GM19468 (cell line): ENCODE data around the gene TRIM49D2.
"Not testable (repeated sequence)": the region's sequence is repeated elsewhere in the genome, so short reads cannot be mapped to it uniquely, and the experiment has no call there.

Experiments used
- ATAC-seq: cut with Tn5 transposase; IDR thresholded peaks from one replicate; pipeline ENCODE4 v1.9.1; 2021; ENCODE audit warnings: mild to moderate bottlenecking, moderate library complexity, moderate number of reproducible peaks; ENCODE audit not compliant: unreplicated experiment; ENCODE audit errors: extremely low read depth

Gene TRIM49D2, protein sequence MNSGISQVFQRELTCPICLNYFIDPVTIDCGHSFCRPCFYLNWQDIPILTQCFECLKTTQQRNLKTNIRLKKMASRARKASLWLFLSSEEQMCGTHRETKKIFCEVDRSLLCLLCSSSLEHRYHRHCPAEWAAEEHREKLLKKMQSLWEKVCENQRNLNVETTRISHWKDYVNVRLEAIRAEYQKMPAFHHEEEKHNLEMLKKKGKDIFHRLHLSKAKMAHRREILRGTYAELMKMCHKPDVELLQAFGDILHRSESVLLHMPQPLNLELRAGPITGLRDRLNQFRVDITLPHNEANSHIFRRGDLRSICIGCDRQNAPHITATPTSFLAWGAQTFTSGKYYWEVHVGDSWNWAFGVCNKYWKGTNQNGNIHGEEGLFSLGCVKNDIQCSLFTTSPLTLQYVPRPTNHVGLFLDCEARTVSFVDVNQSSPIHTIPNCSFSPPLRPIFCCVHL

DNA sequence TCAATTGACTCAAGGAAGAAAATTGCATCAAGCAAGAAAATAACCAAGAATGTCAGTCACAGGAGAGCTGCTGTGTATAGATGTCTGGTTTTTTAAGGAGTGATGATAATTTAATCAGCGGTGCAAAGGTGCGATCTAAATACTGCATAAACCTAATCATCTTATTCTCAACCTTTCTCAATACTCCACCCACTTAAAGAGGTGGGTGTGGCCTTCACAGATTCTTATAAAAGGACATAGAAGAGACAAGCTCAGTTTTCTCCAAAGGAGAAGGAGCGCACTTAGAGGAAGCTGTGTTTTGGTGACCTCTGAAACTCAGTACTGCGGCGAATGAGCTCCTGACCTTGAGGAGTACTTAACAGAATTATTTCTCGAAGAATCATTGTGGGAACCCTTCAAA is at the start of gene TRIM49D2:
Gene TRIM49D2, plus strand, starts transcription at position 301 of the 400 bp plus-strand sequence. CDS start 2,698 bp downstream, outside the sequence.
- not testable (repeated sequence) for ATAC-seq

DNA sequence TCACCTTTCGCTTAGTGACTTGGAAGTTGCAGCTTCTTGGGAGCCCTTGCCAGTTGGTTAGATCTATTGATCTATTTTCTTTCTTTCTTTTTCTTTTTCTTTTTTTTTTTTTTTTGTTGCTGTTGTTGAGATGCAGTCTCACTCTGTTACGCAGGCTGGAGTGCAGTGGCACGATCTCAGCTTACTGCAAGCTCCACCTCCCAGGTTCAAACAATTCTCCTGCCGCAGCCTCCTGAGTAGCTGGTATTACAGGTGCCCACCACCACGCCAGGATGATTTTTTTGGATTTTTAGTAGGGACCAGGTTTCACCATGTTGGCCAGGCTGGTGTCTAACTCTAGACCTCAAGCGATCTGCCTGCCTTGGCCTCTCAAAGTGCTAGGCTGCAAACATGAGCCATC is 46.4 kb upstream of the TRIM49D2 start:
- ATAC-seq = not testable (repeated sequence)

DNA sequence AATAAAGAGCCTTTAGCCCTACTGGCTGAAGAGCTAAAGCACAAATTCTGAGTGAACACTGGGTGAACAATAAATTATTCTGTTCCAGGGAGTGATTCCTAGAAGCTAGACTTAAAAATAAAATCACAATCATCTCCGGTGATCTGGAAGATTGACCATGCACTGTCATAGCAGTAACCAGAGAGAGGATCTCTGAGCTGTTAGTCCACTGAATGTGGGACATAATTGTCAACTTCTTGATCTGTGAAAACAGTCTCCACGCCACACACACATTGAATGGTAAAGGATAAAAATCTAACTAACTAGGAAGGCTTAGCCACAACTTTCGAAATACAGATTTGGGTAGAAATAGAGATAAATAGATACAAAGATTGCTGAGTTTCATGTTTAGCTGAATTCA is 30.6 kb upstream of the TRIM49D2 start:
- not testable (repeated sequence) for ATAC-seq

DNA sequence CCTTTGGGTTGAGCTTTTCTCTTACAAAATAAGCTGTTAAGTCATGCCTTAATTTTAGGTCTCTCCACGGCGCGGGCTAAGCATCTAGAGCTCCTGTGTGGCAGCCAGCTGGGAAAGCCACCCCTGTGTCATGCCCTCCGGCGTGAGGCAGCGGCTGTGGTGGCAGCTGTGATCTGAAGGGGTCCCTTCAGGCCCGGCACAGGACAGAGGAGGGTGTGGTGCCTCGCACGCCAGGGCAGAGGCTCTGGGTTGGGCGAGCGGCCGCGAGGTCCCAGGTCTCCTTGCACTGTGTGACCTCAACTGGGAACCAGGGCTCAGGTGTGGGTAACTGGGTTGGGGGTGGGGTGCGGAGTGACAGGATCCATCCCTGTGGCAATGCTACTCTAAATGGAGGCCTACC is 23.1 kb upstream of the TRIM49D2 start:
- ATAC-seq = not testable (repeated sequence)

DNA sequence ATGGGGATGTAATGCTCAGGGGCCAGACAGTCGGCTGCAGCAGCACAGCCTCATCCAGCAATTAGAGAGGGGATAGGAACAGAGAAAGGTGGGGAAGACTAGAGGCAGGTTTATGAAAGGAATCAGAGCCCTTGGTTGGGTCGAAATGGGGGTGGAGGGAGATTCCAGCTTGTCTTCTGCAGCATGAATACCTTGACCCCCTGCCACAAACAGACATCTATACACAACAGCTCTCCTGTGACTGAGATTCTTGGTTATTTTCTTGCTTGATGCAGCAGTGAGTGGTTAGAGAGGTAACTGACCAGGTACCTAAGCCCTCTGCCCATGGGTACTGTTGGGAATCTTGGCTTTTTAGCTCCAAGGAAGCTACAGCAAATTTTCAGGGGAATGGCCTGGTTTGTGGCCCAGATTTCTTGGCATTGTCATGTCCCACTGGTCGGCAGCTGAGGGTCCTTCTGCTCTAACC is 1.6 kb upstream of the TRIM49D2 start, which contains the start of gene TRIM49D1:
Gene TRIM49D1, minus strand, starts transcription at position 51 of the 466 bp plus-strand sequence. CDS start 4,535 bp downstream, outside the sequence.
- no peak for ATAC-seq

DNA sequence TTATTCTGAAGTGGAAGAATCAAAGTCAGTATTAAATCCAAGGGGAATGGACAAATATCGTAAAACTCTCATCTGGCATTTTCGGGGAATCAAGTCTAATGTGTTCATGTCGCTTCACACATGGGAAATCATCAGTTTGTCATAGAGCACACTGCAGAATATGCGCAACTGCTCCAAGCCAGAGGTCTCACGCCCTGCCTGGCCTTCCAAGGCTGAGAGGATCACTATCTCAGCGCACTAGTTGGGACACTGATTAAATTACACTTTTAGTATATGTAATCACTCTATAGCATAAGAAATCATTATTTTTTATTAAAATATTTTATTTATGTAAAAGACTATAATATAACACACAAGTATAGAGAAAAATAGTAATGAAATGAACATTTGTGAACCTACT is 37.0 kb downstream of the TRIM49D2 start:
- not testable (repeated sequence) for ATAC-seq

DNA sequence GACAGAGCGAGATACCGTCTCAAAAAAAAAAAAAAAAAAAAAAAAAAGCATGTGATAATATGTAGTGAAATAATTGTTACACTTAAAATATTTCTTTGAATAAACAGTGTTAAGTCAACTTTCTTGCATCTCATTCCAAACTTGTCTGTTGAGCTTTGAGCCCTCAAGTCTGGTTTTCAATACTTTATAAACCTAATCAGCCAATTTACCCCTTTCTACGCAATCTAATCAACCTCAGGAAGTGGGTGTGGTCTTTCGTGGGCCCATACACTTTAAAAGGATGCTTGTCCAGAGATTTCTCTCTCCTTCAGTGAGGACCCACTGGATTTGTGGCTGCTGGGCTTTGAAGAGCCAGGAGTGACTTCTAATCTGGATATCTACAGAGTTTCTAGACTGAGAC is 41.9 kb downstream of the TRIM49D2 start, which contains the start of gene TRIM64:
Gene TRIM64, plus strand, starts transcription at position 301 of the 400 bp plus-strand sequence. CDS start 2,467 bp downstream, outside the sequence.
- ATAC-seq = not testable (repeated sequence)
